ENCODE measurements around the gene AKAP6. TPM values are rescaled to one million over a fixed set of nuclear protein-coding genes. Genes with fewer than 3 reads are reported as not detected.

AKAP6 gene
- total and polyA plus RNA-seq, 4 donors, result 0.42 to 3.2 (median 1.7) TPM

DNA sequence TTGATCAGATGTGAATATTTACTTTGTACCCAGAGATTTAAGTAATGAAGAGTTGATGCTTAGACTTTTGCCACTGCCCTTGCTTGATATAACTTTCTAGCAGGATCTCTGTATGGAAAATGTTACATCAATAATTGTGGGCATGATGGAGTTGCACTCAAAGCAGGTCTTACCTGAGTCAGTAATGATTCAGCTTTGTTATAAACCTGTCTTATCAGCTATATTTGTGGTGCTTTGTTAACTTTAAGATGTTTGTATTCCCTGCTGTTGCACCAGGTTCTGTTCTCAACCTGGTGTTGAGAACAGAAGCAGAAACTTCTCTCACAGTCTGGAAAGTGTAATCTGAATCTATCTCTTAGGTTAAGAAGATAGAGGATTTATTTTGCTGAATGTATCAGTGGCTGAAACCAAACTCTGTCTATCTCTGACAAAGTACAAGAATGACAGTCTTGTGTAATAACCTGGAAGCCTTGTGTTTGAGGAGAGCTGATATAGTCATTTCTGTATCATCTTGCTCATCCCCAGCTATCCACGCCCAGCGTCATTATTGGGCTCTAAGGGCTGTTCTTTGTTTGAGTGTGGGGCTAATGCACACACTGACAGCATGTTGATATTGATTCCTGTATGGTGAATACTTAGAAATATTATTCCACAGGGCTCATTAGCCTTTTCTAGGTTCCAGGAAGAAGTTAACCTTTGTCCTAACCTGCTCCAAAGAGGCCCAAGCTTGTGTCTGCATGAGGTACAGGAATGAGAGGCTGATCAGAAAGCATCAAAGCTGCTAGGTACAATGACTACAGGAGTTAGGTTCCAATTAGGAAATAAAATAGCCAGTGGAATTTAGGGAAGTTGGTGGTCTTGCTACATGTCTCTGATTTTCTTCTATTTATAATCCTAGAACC lies 3.6 kb downstream of the AKAP6 start:
- TF ChIP-seq YY1 (IDR thresholded peaks at IDR 0.05) (no peak), HNF4A (conservative IDR thresholded peaks at IDR 0.05) (peak in 1 of 2 donors; percentile 19), FOXA1 (IDR thresholded peaks at IDR 0.05) (no peak)
- TF ChIP-seq, protein P1, sequence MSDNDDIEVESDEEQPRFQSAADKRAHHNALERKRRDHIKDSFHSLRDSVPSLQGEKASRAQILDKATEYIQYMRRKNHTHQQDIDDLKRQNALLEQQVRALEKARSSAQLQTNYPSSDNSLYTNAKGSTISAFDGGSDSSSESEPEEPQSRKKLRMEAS (IDR thresholded peaks at IDR 0.05), result no peak
- Histone ChIP-seq H3K9ac (ENCODE audit: low read depth in 1 of 2, low read length in 2 of 2) (no peak overlapping the region), H3K36me3 (ENCODE audit: control insufficient read depth in 4 of 4, insufficient read depth in 3 of 4, low read depth in 1 of 4, low read length in 3 of 4) (no peaks in the 10 kb centered on the region), H3K27ac (ENCODE audit: low read depth in 1 of 2, low read length in 2 of 2) (no peak overlapping the region), H3K27me3 (ENCODE audit: control insufficient read depth in 4 of 4, insufficient read depth in 4 of 4, low read length in 3 of 4) (no peaks in the 10 kb centered on the region), H3K4me3 (ENCODE audit: low read depth in 1 of 3, low read length in 3 of 3) (no peak overlapping the region), H3K4me1 (ENCODE audit: control insufficient read depth in 4 of 4, insufficient read depth in 4 of 4, low read length in 3 of 4) (peaks cover 0 to 5% (median 1%) of the 10 kb centered on the region in 4 donors), H3K9me3 (ENCODE audit: control insufficient read depth in 4 of 4, low read length in 3 of 4) (no peaks in the 10 kb centered on the region)
- 58% methylated on average over 2 of the region's 2 CpGs for WGBS
- DNase-seq (ENCODE audit: low spot score), result no peak

DNA sequence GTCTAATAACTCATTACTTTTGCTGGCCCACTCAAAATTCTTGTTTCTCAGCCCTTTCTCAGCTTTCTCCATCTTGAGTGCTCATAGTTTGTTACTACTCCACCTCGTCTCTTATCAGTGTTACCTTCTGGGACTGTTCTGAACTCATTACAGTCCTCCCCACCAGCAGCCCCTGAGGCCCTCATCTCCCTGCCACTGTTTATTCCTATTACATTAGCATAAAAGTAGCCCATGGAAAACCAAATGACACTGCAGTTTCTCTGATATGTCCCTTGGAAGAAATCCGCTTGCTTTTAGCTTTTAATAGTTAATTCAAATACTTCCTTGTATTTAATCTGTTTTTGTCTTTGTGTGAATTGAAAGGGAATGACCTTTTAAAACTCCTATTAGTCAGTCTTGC lies 7.6 kb downstream of the AKAP6 start:
- Histone ChIP-seq H3K27ac (ENCODE audit: low read depth in 1 of 2, low read length in 2 of 2) (no peak overlapping the region), H3K36me3 (ENCODE audit: control insufficient read depth in 4 of 4, insufficient read depth in 3 of 4, low read depth in 1 of 4, low read length in 3 of 4) (no peaks in the 10 kb centered on the region), H3K9me3 (ENCODE audit: control insufficient read depth in 4 of 4, low read length in 3 of 4) (no peaks in the 10 kb centered on the region), H3K27me3 (ENCODE audit: control insufficient read depth in 4 of 4, insufficient read depth in 4 of 4, low read length in 3 of 4) (no peaks in the 10 kb centered on the region), H3K9ac (ENCODE audit: low read depth in 1 of 2, low read length in 2 of 2) (no peak overlapping the region), H3K4me1 (ENCODE audit: control insufficient read depth in 4 of 4, insufficient read depth in 4 of 4, low read length in 3 of 4) (peaks cover 0 to 5% (median 1%) of the 10 kb centered on the region in 4 donors), H3K4me3 (ENCODE audit: low read depth in 1 of 3, low read length in 3 of 3) (no peak overlapping the region)
- no peak for DNase-seq (ENCODE audit: low spot score)
- 95% methylated on average over 2 of the region's 2 CpGs for WGBS
- no peak for TF ChIP-seq NR2F2 (IDR thresholded peaks at IDR 0.05)
- TF ChIP-seq EGR1 (IDR thresholded peaks at IDR 0.05; ENCODE audit: low read depth in 2 of 2), result no peak
- TF ChIP-seq, protein P2, sequence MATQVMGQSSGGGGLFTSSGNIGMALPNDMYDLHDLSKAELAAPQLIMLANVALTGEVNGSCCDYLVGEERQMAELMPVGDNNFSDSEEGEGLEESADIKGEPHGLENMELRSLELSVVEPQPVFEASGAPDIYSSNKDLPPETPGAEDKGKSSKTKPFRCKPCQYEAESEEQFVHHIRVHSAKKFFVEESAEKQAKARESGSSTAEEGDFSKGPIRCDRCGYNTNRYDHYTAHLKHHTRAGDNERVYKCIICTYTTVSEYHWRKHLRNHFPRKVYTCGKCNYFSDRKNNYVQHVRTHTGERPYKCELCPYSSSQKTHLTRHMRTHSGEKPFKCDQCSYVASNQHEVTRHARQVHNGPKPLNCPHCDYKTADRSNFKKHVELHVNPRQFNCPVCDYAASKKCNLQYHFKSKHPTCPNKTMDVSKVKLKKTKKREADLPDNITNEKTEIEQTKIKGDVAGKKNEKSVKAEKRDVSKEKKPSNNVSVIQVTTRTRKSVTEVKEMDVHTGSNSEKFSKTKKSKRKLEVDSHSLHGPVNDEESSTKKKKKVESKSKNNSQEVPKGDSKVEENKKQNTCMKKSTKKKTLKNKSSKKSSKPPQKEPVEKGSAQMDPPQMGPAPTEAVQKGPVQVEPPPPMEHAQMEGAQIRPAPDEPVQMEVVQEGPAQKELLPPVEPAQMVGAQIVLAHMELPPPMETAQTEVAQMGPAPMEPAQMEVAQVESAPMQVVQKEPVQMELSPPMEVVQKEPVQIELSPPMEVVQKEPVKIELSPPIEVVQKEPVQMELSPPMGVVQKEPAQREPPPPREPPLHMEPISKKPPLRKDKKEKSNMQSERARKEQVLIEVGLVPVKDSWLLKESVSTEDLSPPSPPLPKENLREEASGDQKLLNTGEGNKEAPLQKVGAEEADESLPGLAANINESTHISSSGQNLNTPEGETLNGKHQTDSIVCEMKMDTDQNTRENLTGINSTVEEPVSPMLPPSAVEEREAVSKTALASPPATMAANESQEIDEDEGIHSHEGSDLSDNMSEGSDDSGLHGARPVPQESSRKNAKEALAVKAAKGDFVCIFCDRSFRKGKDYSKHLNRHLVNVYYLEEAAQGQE (IDR thresholded peaks at IDR 0.05), result no peak
- no peak for TF ChIP-seq FOXA1 (IDR thresholded peaks at IDR 0.05)

DNA sequence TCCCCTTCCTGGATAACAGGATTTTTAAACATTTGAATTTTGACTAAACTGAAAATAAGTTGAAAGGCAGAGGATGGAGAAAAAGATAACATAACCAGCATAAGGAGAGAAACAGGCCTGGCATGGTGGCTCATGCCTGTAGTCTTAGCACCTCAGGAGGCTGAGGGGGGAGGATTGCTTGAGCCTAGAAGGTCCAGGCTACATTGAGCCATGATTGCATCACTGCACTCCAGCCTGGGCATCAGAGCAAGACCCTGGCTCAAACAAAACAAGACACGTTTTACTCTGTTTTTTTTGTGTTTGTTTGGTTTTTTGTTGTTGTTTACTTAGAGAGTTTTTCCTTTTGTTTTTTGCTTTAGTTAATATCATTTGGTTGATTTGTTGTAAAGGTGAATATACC lies 8.7 kb downstream of the AKAP6 start:
- TF ChIP-seq, protein P3, sequence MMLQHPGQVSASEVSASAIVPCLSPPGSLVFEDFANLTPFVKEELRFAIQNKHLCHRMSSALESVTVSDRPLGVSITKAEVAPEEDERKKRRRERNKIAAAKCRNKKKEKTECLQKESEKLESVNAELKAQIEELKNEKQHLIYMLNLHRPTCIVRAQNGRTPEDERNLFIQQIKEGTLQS (IDR thresholded peaks at IDR 0.05), result no peak
- no peak for TF ChIP-seq RXRA (IDR thresholded peaks at IDR 0.05)
- no peak for TF ChIP-seq HNF4G (IDR thresholded peaks at IDR 0.05)
- TF ChIP-seq, protein P2 (IDR thresholded peaks at IDR 0.05), result no peak
- no peak for TF ChIP-seq GABPA (IDR thresholded peaks at IDR 0.05 in 1 of 2, conservative IDR thresholded peaks at IDR 0.05 in 1 of 2)
- TF ChIP-seq NR2F2 (IDR thresholded peaks at IDR 0.05), result no peak
- TF ChIP-seq RAD21 (IDR thresholded peaks at IDR 0.05), result no peak
- TF ChIP-seq SP1 (IDR thresholded peaks at IDR 0.05), result no peak
- no peak overlapping the region for H3K4me3 ChIP-seq (ENCODE audit: low read depth in 1 of 3, low read length in 3 of 3)
- no peaks in the 10 kb centered on the region for H3K36me3 ChIP-seq (ENCODE audit: control insufficient read depth in 4 of 4, insufficient read depth in 3 of 4, low read depth in 1 of 4, low read length in 3 of 4)
- H3K9ac ChIP-seq (ENCODE audit: low read depth in 1 of 2, low read length in 2 of 2), result no peak overlapping the region
- H3K9me3 ChIP-seq (ENCODE audit: control insufficient read depth in 4 of 4, low read length in 3 of 4), result no peaks in the 10 kb centered on the region
- WGBS, result 89% methylated on average over 1 of the region's 1 CpG
- no peak overlapping the region for H3K27ac ChIP-seq (ENCODE audit: low read depth in 1 of 2, low read length in 2 of 2)
- no peak for DNase-seq (ENCODE audit: low spot score)
- H3K27me3 ChIP-seq (ENCODE audit: control insufficient read depth in 4 of 4, insufficient read depth in 4 of 4, low read length in 3 of 4), result no peaks in the 10 kb centered on the region
- peaks cover 0 to 4% (median 0%) of the 10 kb centered on the region in 4 donors for H3K4me1 ChIP-seq (ENCODE audit: control insufficient read depth in 4 of 4, insufficient read depth in 4 of 4, low read length in 3 of 4)
